B cell (primary cell): ENCODE measurements around the gene DOCK1. TPM values are rescaled to one million over a fixed set of nuclear protein-coding genes. Genes with fewer than 3 reads are reported as not detected.

Experiments
- ATAC-seq: fragments of 200-7000 bp; cut with Tn5 transposase; one replicate; pipeline ENCODE4 v1.10.0; 2021; ENCODE audit warnings: low read depth, mild to moderate bottlenecking, moderate number of reproducible peaks, moderate library complexity
- CTCF ChIA-PET: fragments of 350-600 bp; sonication (Branson Sonifier 250); formaldehyde crosslinking; loops from one replicate; lab custom pipeline; 2021; ENCODE audit warnings: antibody characterized with exemption, inconsistent platforms; lab: Charles Lee
- POLR2A ChIA-PET: fragments of 350-600 bp; sonication (Branson Sonifier 250); formaldehyde crosslinking; loops from one replicate; lab custom pipeline; 2021; ENCODE audit warnings: antibody characterized with exemption; lab: Charles Lee
- DNase-seq: peaks from one replicate; pipeline ENCODE4 v3.0.0; 2013
- H2AFZ ChIP-seq: 2 replicates; pipeline ENCODE4 v1.6.1; 2012; ENCODE audit warnings: mild to moderate bottlenecking, low read depth, low read length; ENCODE audit not compliant: insufficient read depth, poor library complexity, severe bottlenecking
- H3K27ac ChIP-seq, 2 donors: 1 replicate in 1 of 2; 2 replicates in 1 of 2; pipeline ENCODE4 v1.5.1; 2012 to 2013; ENCODE audit warnings: low read length in 2 of 2, mild to moderate bottlenecking in 2 of 2, moderate library complexity in 1 of 2
- H3K27me3 ChIP-seq, 4 experiments: fragments of 200-600 bp in 1 of 4; sonication (generic) in 1 of 4; replicated peaks in 1 of 4; 1 replicate in 2 of 4; 2 replicates in 2 of 4; pipeline versions ENCODE4 v1.6.1 to v1.7.0; 2013 to 2016; ENCODE audit warnings: low read length in 3 of 4, mild to moderate bottlenecking in 2 of 4, mixed read lengths in 1 of 4, moderate library complexity in 1 of 4; ENCODE audit not compliant: insufficient read depth in 4 of 4, control insufficient read depth in 3 of 4; ENCODE audit errors: control extremely low read depth in 1 of 4
- H3K36me3 ChIP-seq, 2 experiments: replicated peaks in 1 of 2; 1 replicate in 1 of 2; 2 replicates in 1 of 2; pipeline versions ENCODE4 v1.6.1 to v1.7.1; 2013; ENCODE audit warnings: low read length in 1 of 2; ENCODE audit not compliant: insufficient read depth in 2 of 2, control insufficient read depth in 1 of 2; ENCODE audit errors: control extremely low read depth in 1 of 2, extremely low read depth in 1 of 2
- H3K4me1 ChIP-seq, 2 donors: fragments of 200-600 bp in 1 of 2; sonication (generic) in 1 of 2; 1 replicate in 1 of 2; 2 replicates in 1 of 2; pipeline versions ENCODE4 v1.5.1 to v1.6.1; 2013 to 2017; ENCODE audit warnings: low read length in 2 of 2; ENCODE audit not compliant: control insufficient read depth in 2 of 2, insufficient read depth in 2 of 2
- H3K4me2 ChIP-seq: replicated peaks from 2 replicates; pipeline ENCODE3; 2012; ENCODE audit warnings: mild to moderate bottlenecking, low read depth, low read length; ENCODE audit not compliant: poor library complexity, severe bottlenecking
- H3K4me3 ChIP-seq, 5 experiments: fragments of 200-600 bp in 1 of 5; sonication (generic) in 1 of 5; 1 replicate in 3 of 5; 2 replicates in 2 of 5; pipeline versions ENCODE4 v1.5.1 to v1.7.0; 2011 to 2016; ENCODE audit warnings: low read length in 4 of 5, mild to moderate bottlenecking in 4 of 5, low read depth in 2 of 5, control low read depth in 1 of 5, moderate library complexity in 1 of 5; ENCODE audit not compliant: insufficient read depth in 1 of 5; ENCODE audit errors: control extremely low read depth in 1 of 5, extremely low read depth in 1 of 5
- H3K79me2 ChIP-seq: fragments of 200-600 bp; sonication (generic); one replicate; pipeline ENCODE4 v1.6.0; 2016; ENCODE audit warnings: low read length; ENCODE audit not compliant: control insufficient read depth, insufficient read depth
- H3K9ac ChIP-seq: fragments of 200-600 bp; sonication (generic); 2 replicates; pipeline ENCODE4 v1.6.1; 2017; ENCODE audit warnings: mild to moderate bottlenecking, low read length, moderate library complexity
- H3K9me3 ChIP-seq, 3 donors: one replicate each; pipeline versions ENCODE4 v1.6.1 to v1.7.1; 2013; ENCODE audit warnings: low read length in 2 of 3; ENCODE audit not compliant: control insufficient read depth in 2 of 3, insufficient read depth in 1 of 3; ENCODE audit errors: control extremely low read depth in 1 of 3
- H4K20me1 ChIP-seq: 2 replicates; pipeline ENCODE4 v1.6.0; 2012; ENCODE audit warnings: mild to moderate bottlenecking, low read length; ENCODE audit not compliant: insufficient read depth, control insufficient read depth, poor library complexity, severe bottlenecking
- H3K27ac Mint-ChIP-seq: one replicate; pipeline ENCODE4 v1.8.0; 2021; ENCODE audit warnings: mixed read lengths
- H3K27me3 Mint-ChIP-seq: one replicate; pipeline ENCODE4 v1.8.0; 2021; ENCODE audit warnings: mixed read lengths
- H3K4me1 Mint-ChIP-seq: one replicate; pipeline ENCODE4 v1.8.0; 2021; ENCODE audit warnings: mixed read lengths
- H3K4me3 Mint-ChIP-seq: one replicate; pipeline ENCODE4 v1.8.0; 2021; ENCODE audit warnings: mixed read lengths
- H3K9me3 Mint-ChIP-seq: one replicate; pipeline ENCODE4 v1.8.0; 2022; ENCODE audit warnings: mixed read lengths; ENCODE audit not compliant: insufficient read depth
- EZH2 ChIP-seq: IDR thresholded peaks from 2 replicates; pipeline ENCODE4 v1.6.1; 2012; ENCODE audit warnings: borderline replicate concordance, low read depth, mild to moderate bottlenecking, moderate library complexity, low read length; ENCODE audit not compliant: insufficient read depth, poor library complexity, severe bottlenecking
- WGBS: methylation state at CpG from one replicate; pipeline ENCODE4 v1.1.5; 2013; ENCODE audit warnings: missing lambda C conversion rate; ENCODE audit not compliant: insufficient coverage; 5-methylcytosine and 5-hydroxymethylcytosine counted together
- intact Hi-C: fragments of 100-400 bp; cut with micrococcal nuclease; formaldehyde crosslinking; loops from one replicate; pipeline ENCODE4 v1.10.0; 2022
- polyA plus RNA-seq: library from polyadenylated mRNA; depleted of rRNA; stranded (reverse); fragments of >200 nt; gene quantifications from 2 replicates; pipeline ENCODE4 v1.2.3, GENCODE V29; 2012
- total RNA-seq, 2 donors: library from RNA; stranded (reverse); fragments of 120-200 nt in 1 of 2; gene quantifications; 1 replicate in 1 of 2; 2 replicates in 1 of 2; pipeline versions ENCODE4 v1.2.3 to v1.2.4, GENCODE V29; 2013 to 2022
- TF ChIP-seq, protein P1 (sequence below): fragments of 200-600 bp; IDR thresholded peaks from one replicate; pipeline ENCODE4 v1.8.0; 2022; ENCODE audit warnings: antibody characterized with exemption, mild to moderate bottlenecking

The DOCK1 gene
- total and polyA plus RNA-seq, 2 donors (not counting 1 experiment from before 2014, with no cell fraction given), result not detected

DNA sequence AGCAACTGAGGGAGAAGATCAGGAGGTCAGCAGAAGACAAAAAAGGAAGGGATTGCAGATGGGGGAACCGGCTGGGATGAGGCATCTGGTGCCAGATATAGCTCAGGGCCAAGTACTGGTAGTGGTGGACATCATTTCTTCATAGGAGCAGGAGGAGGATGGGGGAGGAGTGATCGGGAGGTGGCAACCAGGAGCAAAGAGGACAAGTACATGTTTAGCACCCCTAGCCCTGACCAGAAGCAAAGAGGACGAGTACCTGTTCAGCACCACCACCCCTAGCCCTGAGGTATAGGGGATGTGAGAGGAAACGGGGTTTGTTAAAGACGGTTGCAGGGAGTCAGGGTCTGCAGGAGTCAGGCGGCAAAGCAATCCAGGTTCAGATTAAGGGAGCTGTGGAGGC is 559.3 kb downstream of the DOCK1 start:
- Mint-ChIP-seq H3K9me3 (no peaks in the 10 kb centered on the region), H3K4me1 (no peaks in the 10 kb centered on the region), H3K27ac (no peak overlapping the region), H3K27me3 (no peaks in the 10 kb centered on the region), H3K4me3 (no peak overlapping the region)
- Histone ChIP-seq H3K9me3 (peaks cover 0 to 17% (median 0%) of the 10 kb centered on the region in 3 donors), H3K36me3 (no peaks in the 10 kb centered on the region), H3K9ac (no peak overlapping the region), H2AFZ (no peak overlapping the region), H3K27me3 (no peaks in the 10 kb centered on the region), H3K4me1 (no peaks in the 10 kb centered on the region), H4K20me1 (no peaks in the 10 kb centered on the region), H3K4me2 (no peak overlapping the region), H3K79me2 (no peaks in the 10 kb centered on the region), H3K4me3 (no peak overlapping the region), H3K27ac (no peak overlapping the region)
- ATAC-seq (no peak), DNase-seq (no peak)
- 92% methylated on average over 4 of the region's 6 CpGs for WGBS
- ChIA-PET CTCF (no interaction called here), POLR2A (no interaction called here)
- intact Hi-C loops, result no loop called here
- no peak for TF ChIP-seq EZH2
- TF ChIP-seq, protein P1, sequence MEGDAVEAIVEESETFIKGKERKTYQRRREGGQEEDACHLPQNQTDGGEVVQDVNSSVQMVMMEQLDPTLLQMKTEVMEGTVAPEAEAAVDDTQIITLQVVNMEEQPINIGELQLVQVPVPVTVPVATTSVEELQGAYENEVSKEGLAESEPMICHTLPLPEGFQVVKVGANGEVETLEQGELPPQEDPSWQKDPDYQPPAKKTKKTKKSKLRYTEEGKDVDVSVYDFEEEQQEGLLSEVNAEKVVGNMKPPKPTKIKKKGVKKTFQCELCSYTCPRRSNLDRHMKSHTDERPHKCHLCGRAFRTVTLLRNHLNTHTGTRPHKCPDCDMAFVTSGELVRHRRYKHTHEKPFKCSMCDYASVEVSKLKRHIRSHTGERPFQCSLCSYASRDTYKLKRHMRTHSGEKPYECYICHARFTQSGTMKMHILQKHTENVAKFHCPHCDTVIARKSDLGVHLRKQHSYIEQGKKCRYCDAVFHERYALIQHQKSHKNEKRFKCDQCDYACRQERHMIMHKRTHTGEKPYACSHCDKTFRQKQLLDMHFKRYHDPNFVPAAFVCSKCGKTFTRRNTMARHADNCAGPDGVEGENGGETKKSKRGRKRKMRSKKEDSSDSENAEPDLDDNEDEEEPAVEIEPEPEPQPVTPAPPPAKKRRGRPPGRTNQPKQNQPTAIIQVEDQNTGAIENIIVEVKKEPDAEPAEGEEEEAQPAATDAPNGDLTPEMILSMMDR, result no peak

GRCh38 chr10:127467811-127468210 is 562.6 kb downstream of the DOCK1 start:
- no peak overlapping the region for H3K27ac Mint-ChIP-seq
- Histone ChIP-seq H3K4me2 (no peak overlapping the region), H4K20me1 (no peaks in the 10 kb centered on the region), H3K27me3 (no peaks in the 10 kb centered on the region), H3K4me3 (no peak overlapping the region), H3K36me3 (no peaks in the 10 kb centered on the region), H3K9ac (no peak overlapping the region), H3K79me2 (no peaks in the 10 kb centered on the region), H2AFZ (no peak overlapping the region), H3K9me3 (peaks cover 0 to 13% (median 0%) of the 10 kb centered on the region in 3 donors), H3K4me1 (no peaks in the 10 kb centered on the region), H3K27ac (no peak overlapping the region)
- WGBS, result 85% methylated on average over 10 of the region's 10 CpGs
- no peak overlapping the region for H3K4me3 Mint-ChIP-seq
- TF ChIP-seq, protein P1, result no peak
- no peak for TF ChIP-seq EZH2
- DNase-seq (no peak), ATAC-seq (no peak)
- CTCF ChIA-PET, result no interaction called here
- no peaks in the 10 kb centered on the region for H3K4me1 Mint-ChIP-seq
- POLR2A ChIA-PET, result no interaction called here
- no peaks in the 10 kb centered on the region for H3K27me3 Mint-ChIP-seq
- H3K9me3 Mint-ChIP-seq, result no peaks in the 10 kb centered on the region
- intact Hi-C loops, result no loop called here
